K562 (cell line): ENCODE data around the gene ERLIN1. TPM values are rescaled to one million over a fixed set of nuclear protein-coding genes. Genes with fewer than 3 reads are reported as not detected.
A peak's percentile ranks its signal among the peaks of the same experiment; 100 is the strongest.

Source experiments
- ATAC-seq: fragments of 200-7000 bp; cut with Tn5 transposase; 3 replicates; pipeline ENCODE4 v1.9.1; 2020; ENCODE audit warnings: moderate library complexity
- BruUV-seq: library from RNA; stranded (reverse); fragments of 400-500 nt; replicated peaks from 2 replicates; lab custom pipeline; 2021; lab: Mats Ljungman, UMichigan
- CTCF ChIA-PET: fragments of 300-600 bp; formaldehyde crosslinking; extraction: SDS; loops from one replicate; lab custom pipeline; 2021; ENCODE audit warnings: low intra/inter-chr PET ratio; lab: Yijun Ruan, JAX
- POLR2A ChIA-PET: fragments of 300-600, 350-650 bp; sonication (Branson Sonifier 250); formaldehyde crosslinking; extraction: SDS; loops from one replicate; lab custom pipeline; 2021; ENCODE audit warnings: antibody characterized with exemption, inconsistent platforms; lab: Yijun Ruan, JAX
- DNase-seq, 4 experiments: peaks; one replicate each; pipeline versions ENCODE4 v3.0.0 to v3.0.0-alpha.2; 2011 to 2018; ENCODE audit warnings: low spot score in 3 of 4, mixed read lengths in 3 of 4; ENCODE audit errors: extremely low read depth in 1 of 4
- FAIRE-seq: peaks from 2 replicates; lab custom pipeline; 2011; peaks lifted over from hg19 to GRCh38; lab: Jason Lieb, UNC
- H2AFZ ChIP-seq: 2 replicates; pipeline ENCODE4 v1.6.0; 2011; ENCODE audit warnings: low read depth, low read length, control low read depth, inconsistent platforms
- H3K27ac ChIP-seq: fragments of 200-600 bp; 3 replicates; pipeline ENCODE4 v1.8.0; 2011; ENCODE audit warnings: low read depth, mild to moderate bottlenecking, control low read depth, inconsistent platforms, low read length, moderate library complexity, mixed read lengths; ENCODE audit errors: extremely low read depth
- H3K27me3 ChIP-seq, 2 experiments: fragments of 300-600 bp in 1 of 2; 2 replicates in 1 of 2; 3 replicates in 1 of 2; pipeline versions ENCODE4 v1.6.0 to v1.8.0; 2011; ENCODE audit warnings: inconsistent platforms in 2 of 2, low read length in 2 of 2, mild to moderate bottlenecking in 1 of 2, mixed read lengths in 1 of 2, moderate library complexity in 1 of 2; ENCODE audit not compliant: control insufficient read depth in 2 of 2, insufficient read depth in 2 of 2
- H3K36me3 ChIP-seq: fragments of 300-600 bp; 3 replicates; pipeline ENCODE4 v1.8.0; 2011; ENCODE audit warnings: mild to moderate bottlenecking, low read length, inconsistent platforms; ENCODE audit not compliant: control insufficient read depth, insufficient read depth
- H3K4me1 ChIP-seq, 2 experiments: fragments of 200-600 bp in 1 of 2; replicated peaks in 1 of 2; 2 replicates in 1 of 2; 3 replicates in 1 of 2; pipeline versions ENCODE4 v1.5.1 to v1.8.0; 2011; ENCODE audit warnings: inconsistent platforms in 2 of 2, low read length in 2 of 2, mild to moderate bottlenecking in 1 of 2, mixed read lengths in 1 of 2, moderate library complexity in 1 of 2; ENCODE audit not compliant: control insufficient read depth in 2 of 2, insufficient read depth in 2 of 2
- H3K4me2 ChIP-seq: 2 replicates; pipeline ENCODE4 v1.6.1; 2011; ENCODE audit warnings: low read length, control low read depth, inconsistent platforms, mixed read lengths; ENCODE audit not compliant: insufficient read depth
- H3K4me3 ChIP-seq: fragments of 200-600 bp; sonication (generic), shearing (Covaris generic); 2 replicates; pipeline ENCODE4 v1.5.1; 2016; ENCODE audit warnings: control low read depth, inconsistent platforms
- H3K79me2 ChIP-seq: fragments of 200-600 bp; 3 replicates; pipeline ENCODE4 v1.8.0; 2011; ENCODE audit warnings: low read length, inconsistent platforms; ENCODE audit not compliant: control insufficient read depth, insufficient read depth
- H3K9ac ChIP-seq, 2 experiments: 2 replicates each; pipeline versions ENCODE4 v1.6.0 to v1.6.1; 2011; ENCODE audit warnings: low read depth in 2 of 2, low read length in 2 of 2, control low read depth in 1 of 2, inconsistent platforms in 1 of 2, mild to moderate bottlenecking in 1 of 2, mixed read lengths in 1 of 2; ENCODE audit not compliant: insufficient read depth in 1 of 2
- H3K9me1 ChIP-seq: one replicate; pipeline ENCODE4 v1.6.0; 2011; ENCODE audit warnings: inconsistent platforms, mild to moderate bottlenecking, low read length, moderate library complexity; ENCODE audit not compliant: control insufficient read depth, insufficient read depth
- H3K9me3 ChIP-seq: replicated peaks from 2 replicates; pipeline ENCODE4 v1.5.1; 2011; ENCODE audit warnings: low read depth, low read length, inconsistent platforms; ENCODE audit not compliant: control insufficient read depth, insufficient read depth
- H4K20me1 ChIP-seq: replicated peaks from 2 replicates; pipeline ENCODE4 v1.6.1; 2011; ENCODE audit warnings: low read length, inconsistent platforms, mixed read lengths; ENCODE audit not compliant: control insufficient read depth, insufficient read depth
- ATF7 ChIP-seq: fragments of 450-650 bp; IDR thresholded peaks from 2 replicates; pipeline ENCODE4 v1.7.1; 2014; ENCODE audit warnings: mild to moderate bottlenecking, moderate library complexity
- CAMTA2 ChIP-seq: fragments of 250-450 bp; sonication (Bioruptor Pico); conservative IDR thresholded peaks from 2 replicates; pipeline ENCODE4 v1.5.1; 2022
- CBFB ChIP-seq: sonication (generic); formaldehyde crosslinking; IDR thresholded peaks from 2 replicates; pipeline ENCODE4 v1.4.0; 2020; ENCODE audit warnings: mild to moderate bottlenecking, missing genetic modification reagents
- EZH2 ChIP-seq: IDR thresholded peaks from 2 replicates; pipeline ENCODE4 v1.6.1; 2012; ENCODE audit warnings: low read depth, mild to moderate bottlenecking, inconsistent platforms, low read length, borderline replicate concordance
- FOXA3 ChIP-seq, 2 experiments: fragments of 450-650 bp in 1 of 2; sonication (generic) in 1 of 2; formaldehyde crosslinking; IDR thresholded peaks in 1 of 2; conservative IDR thresholded peaks in 1 of 2; 2 replicates each; pipeline versions ENCODE4 v1.4.0 to v1.8.0; 2020 to 2022; ENCODE audit warnings: mild to moderate bottlenecking in 2 of 2, missing genetic modification reagents in 1 of 2
- FOXJ3 ChIP-seq: sonication (generic); formaldehyde crosslinking; IDR thresholded peaks from 2 replicates; pipeline ENCODE4 v1.4.0; 2020; ENCODE audit warnings: mild to moderate bottlenecking, missing genetic modification reagents
- GATAD2A ChIP-seq: fragments of 450-650 bp; IDR thresholded peaks from 2 replicates; pipeline ENCODE4 v1.6.1; 2017
- HMGN3 ChIP-seq: IDR thresholded peaks from 2 replicates; pipeline ENCODE4 v1.6.1; 2011; ENCODE audit warnings: borderline replicate concordance, low read depth, mild to moderate bottlenecking, mixed read lengths, low read length; ENCODE audit not compliant: insufficient read length; ENCODE audit errors: extremely low read depth
- HNRNPH1 ChIP-seq: fragments of 200-400 bp; formaldehyde crosslinking; optimal IDR thresholded peaks from 2 replicates; pipeline ENCODE3; 2017; ENCODE audit warnings: low read depth, mild to moderate bottlenecking, low read length, moderate library complexity
- NR2C1 ChIP-seq, 2 experiments: fragments of 450-650 bp; IDR thresholded peaks; 2 replicates each; pipeline ENCODE4 v1.6.1; 2017; ENCODE audit warnings: mild to moderate bottlenecking in 2 of 2, antibody characterized with exemption in 1 of 2, inconsistent platforms in 1 of 2, missing compliant biosample characterization in 1 of 2, missing genetic modification characterization in 1 of 2
- RB1 ChIP-seq: fragments of 450-650 bp; IDR thresholded peaks from 2 replicates; pipeline ENCODE4 v1.6.1; 2017; ENCODE audit warnings: low read depth, mild to moderate bottlenecking
- RBM39 ChIP-seq: fragments of 200-400 bp; formaldehyde crosslinking; optimal IDR thresholded peaks from 2 replicates; pipeline ENCODE3; 2018; ENCODE audit warnings: low read depth, low read length
- SMARCC2 ChIP-seq: fragments of 450-650 bp; IDR thresholded peaks from 2 replicates; pipeline ENCODE4 v1.6.1; 2017; ENCODE audit warnings: antibody characterized with exemption, moderate library complexity, mild to moderate bottlenecking, low read depth
- SRSF9 ChIP-seq: fragments of 200-400 bp; formaldehyde crosslinking; IDR thresholded peaks from 2 replicates; pipeline ENCODE4 v1.6.1; 2017; ENCODE audit warnings: low read depth, low read length, borderline replicate concordance
- ZBED1 ChIP-seq: IDR thresholded peaks from 2 replicates; pipeline ENCODE4 v1.6.1; 2014
- ZNF165 ChIP-seq: fragments of 250-450 bp; sonication (Bioruptor Pico); IDR thresholded peaks from 2 replicates; pipeline ENCODE4 v1.4.0; 2020; ENCODE audit warnings: borderline replicate concordance
- ZNF212 ChIP-seq: fragments of 450-650 bp; formaldehyde crosslinking; IDR thresholded peaks from 2 replicates; pipeline ENCODE4 v1.4.0; 2020; ENCODE audit warnings: mild to moderate bottlenecking
- ZNF586 ChIP-seq: fragments of 450-650 bp; formaldehyde crosslinking; conservative IDR thresholded peaks from 2 replicates; pipeline ENCODE4 v1.4.0; 2020; ENCODE audit warnings: mild to moderate bottlenecking, moderate library complexity
- WGBS: fragments of 100-300 bp; shearing (Covaris generic); methylation state at CpG from one replicate; pipeline ENCODE4 v1.1.6; 2016; ENCODE audit warnings: low coverage, mixed read lengths; ENCODE audit not compliant: insufficient coverage; ENCODE audit errors: missing lambda C conversion rate; 5-methylcytosine and 5-hydroxymethylcytosine counted together
- in situ Hi-C: fragments of 300-500 bp; cut with MboI; formaldehyde crosslinking; loops from 4 replicates; pipeline ENCODE4 v1.15.0; 2018; ENCODE audit warnings: inconsistent platforms, mixed read lengths
- intact Hi-C: fragments of 100-400 bp; cut with micrococcal nuclease; formaldehyde crosslinking; loops from 2 replicates; pipeline ENCODE4 v1.14.2; 2022
- polyA plus RNA-seq, 8 experiments: library from polyadenylated mRNA; depleted of rRNA in 4 of 8; stranded (reverse) in 5 of 8; unstranded in 3 of 8; fragments of >200 nt; fragmentation: Nextera tagmentation in 2 of 8; fragmentation: Illumina TruSeq in 1 of 8; extraction: Ambion mirVana in 2 of 8; extraction: Trizol in 1 of 8; gene quantifications; 2 replicates each; pipeline versions ENCODE4 v1.2.1 to v1.2.3, GENCODE V29; 2011 to 2014; ENCODE audit warnings: inconsistent platforms in 1 of 8, missing spikeins in 1 of 8
- total RNA-seq, 7 experiments: library from RNA; depleted of rRNA in 6 of 7; stranded (reverse); fragments of >200 nt in 6 of 7; fragmentation: Illumina TruSeq in 2 of 7; extraction: Trizol in 2 of 7; gene quantifications; 2 replicates each; pipeline versions ENCODE4 v1.2.1 to v1.2.3, GENCODE V29; 2011 to 2021; ENCODE audit warnings: low replicate concordance in 1 of 7
- TF ChIP-seq, protein P1 (sequence below): fragments of 450-650 bp; IDR thresholded peaks from 2 replicates; pipeline ENCODE4 v1.7.0; 2016; ENCODE audit warnings: borderline replicate concordance
- TF ChIP-seq, protein P2 (sequence below), 2 experiments: fragments of 450-650 bp in 1 of 2; sonication (generic) in 1 of 2; formaldehyde crosslinking in 1 of 2; IDR thresholded peaks in 1 of 2; conservative IDR thresholded peaks in 1 of 2; 2 replicates each; pipeline versions ENCODE4 v1.6.1 to v1.8.1; 2016 to 2023; ENCODE audit warnings: mild to moderate bottlenecking in 2 of 2, moderate library complexity in 2 of 2, inconsistent platforms in 1 of 2, missing genetic modification reagents in 1 of 2

The ERLIN1 gene
- total and polyA plus RNA-seq, 9 of the 15 experiments (the other 6 are each of a cell fraction or from before 2014, with no cell fraction given), result 9.8 to 26.8 (median 15.5) TPM

DNA sequence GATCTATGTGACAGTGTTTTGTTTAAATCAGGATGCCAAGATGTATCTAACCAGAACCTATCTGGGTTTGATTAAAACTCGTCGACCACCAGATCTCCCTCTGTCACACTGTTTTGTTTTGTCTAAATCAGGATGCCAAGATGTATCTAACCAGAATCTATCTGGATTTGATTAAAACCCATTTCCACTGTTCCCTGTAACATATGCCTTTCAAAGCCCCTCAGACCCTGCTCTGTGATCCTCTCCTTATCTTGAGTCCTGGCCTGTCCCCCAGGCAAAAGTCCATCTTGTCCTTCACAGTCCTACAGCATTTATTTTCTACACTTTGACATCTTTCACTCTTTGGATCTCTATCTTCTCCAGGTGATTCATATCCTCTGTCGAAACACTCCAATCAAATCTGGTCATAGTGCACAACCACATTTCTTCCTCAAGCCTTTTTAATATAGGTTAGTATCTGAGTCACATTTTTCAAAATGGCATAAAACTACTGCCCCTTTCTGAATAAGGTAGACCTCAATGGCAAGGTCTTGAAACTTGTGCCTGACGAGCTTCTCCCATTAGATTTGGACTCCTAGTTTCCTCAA, 32.5 kb downstream of the ERLIN1 start (continued):
- TF ChIP-seq, protein P1, sequence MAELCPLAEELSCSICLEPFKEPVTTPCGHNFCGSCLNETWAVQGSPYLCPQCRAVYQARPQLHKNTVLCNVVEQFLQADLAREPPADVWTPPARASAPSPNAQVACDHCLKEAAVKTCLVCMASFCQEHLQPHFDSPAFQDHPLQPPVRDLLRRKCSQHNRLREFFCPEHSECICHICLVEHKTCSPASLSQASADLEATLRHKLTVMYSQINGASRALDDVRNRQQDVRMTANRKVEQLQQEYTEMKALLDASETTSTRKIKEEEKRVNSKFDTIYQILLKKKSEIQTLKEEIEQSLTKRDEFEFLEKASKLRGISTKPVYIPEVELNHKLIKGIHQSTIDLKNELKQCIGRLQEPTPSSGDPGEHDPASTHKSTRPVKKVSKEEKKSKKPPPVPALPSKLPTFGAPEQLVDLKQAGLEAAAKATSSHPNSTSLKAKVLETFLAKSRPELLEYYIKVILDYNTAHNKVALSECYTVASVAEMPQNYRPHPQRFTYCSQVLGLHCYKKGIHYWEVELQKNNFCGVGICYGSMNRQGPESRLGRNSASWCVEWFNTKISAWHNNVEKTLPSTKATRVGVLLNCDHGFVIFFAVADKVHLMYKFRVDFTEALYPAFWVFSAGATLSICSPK, result no peak
- TF ChIP-seq EZH2 (no peak), ZNF212 (CRISPR knock-in tag) (no peak), ZNF586 (CRISPR knock-in tag) (no peak), FOXJ3 (CRISPR knock-in tag) (no peak), RBM39 (no peak)

DNA sequence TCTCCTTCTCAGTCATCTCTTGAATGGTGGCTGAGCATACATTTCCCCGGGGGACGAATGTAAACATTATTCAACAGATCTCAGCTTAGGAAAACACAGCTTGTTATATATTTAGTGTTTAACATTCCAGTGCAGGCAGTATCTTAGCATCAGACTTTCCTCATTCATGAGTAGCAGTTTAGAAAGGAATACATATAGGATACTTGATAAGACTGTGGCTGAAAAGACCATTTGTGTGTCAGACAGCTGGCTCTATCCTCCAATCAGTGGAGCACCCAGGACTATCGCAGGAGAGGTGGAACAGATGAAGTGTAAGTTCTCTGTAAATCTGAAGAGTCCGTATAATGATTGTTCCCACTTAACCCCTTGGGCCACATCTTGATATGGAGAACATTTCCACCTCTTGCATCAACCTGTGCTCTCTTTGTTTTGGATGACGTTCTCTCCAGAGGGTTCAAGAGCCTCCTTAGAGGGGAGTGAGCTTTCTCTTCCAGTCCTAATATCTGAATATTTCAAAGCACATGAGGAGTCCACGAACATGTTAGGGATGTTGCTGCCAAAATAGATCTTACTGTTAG, 34.0 kb downstream of the ERLIN1 start:
- Histone ChIP-seq H3K4me1 (no peaks in the 10 kb centered on the region), H2AFZ (no peak overlapping the region), H3K27me3 (no peaks in the 10 kb centered on the region), H3K4me2 (no peak overlapping the region), H3K9me1 (no peaks in the 10 kb centered on the region), H4K20me1 (no peaks in the 10 kb centered on the region), H3K36me3 (peaks cover 57% of the 10 kb centered on the region; the same call in 2 of the 3 replicates), H3K4me3 (no peak overlapping the region), H3K9ac (no peak overlapping the region), H3K79me2 (no peaks in the 10 kb centered on the region), H3K9me3 (no peaks in the 10 kb centered on the region), H3K27ac (no peak overlapping the region)
- ChIA-PET CTCF (no interaction called here), POLR2A (interaction anchor here (0.7 kb wide), 1 partner anchor 29 kb away, joined by 3 read pairs; no protein-coding TSS in a partner anchor)
- in situ Hi-C loops (no loop called here), intact Hi-C loops (no loop called here)
- BruUV-seq, result no TSS peak
- 50% methylated on average over 6 of the region's 6 CpGs for WGBS
- DNase-seq (no peak), FAIRE-seq (no peak), ATAC-seq (peak; percentile 63)
- TF ChIP-seq HNRNPH1 (no peak), ZBED1 (no peak), SMARCC2 (no peak), RB1 (no peak), ZNF165 (CRISPR knock-in tag) (no peak), CBFB (no peak), FOXA3 (CRISPR knock-in tag; conservative IDR thresholded peaks at IDR 0.05 in 1 of 2, IDR thresholded peaks at IDR 0.05 in 1 of 2) (no peak), CAMTA2 (no peak), SRSF9 (no peak), HMGN3 (no peak), GATAD2A (no peak), ATF7 (peak; percentile 83), NR2C1 (IDR thresholded peaks at IDR 0.05) (no peak), NR2C1 (tag; IDR thresholded peaks at IDR 0.05) (peak; percentile 42; the same call in 1 of the 2 replicates)
- TF ChIP-seq, protein P2, sequence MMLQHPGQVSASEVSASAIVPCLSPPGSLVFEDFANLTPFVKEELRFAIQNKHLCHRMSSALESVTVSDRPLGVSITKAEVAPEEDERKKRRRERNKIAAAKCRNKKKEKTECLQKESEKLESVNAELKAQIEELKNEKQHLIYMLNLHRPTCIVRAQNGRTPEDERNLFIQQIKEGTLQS (IDR thresholded peaks at IDR 0.05), result peak; percentile 71; the same call in 1 of the 2 replicates
- TF ChIP-seq, protein P2 (CRISPR knock-in tag; conservative IDR thresholded peaks at IDR 0.05), result no peak
